GM10847 (cell line): ENCODE measurements around the gene RPL14.

ENCODE experiments used
- POLR2A ChIP-seq: IDR thresholded peaks from 2 replicates; pipeline ENCODE4 v1.6.1; 2011; ENCODE audit not compliant: insufficient read length; ENCODE audit errors: extremely low read depth

RPL14 gene

GRCh38 chr3:40456940-40457823, at the start of gene RPL14:
RPL14 (plus strand) TSS chr3:40457339; CDS start chr3:40457472, 133 bp downstream.
- TF ChIP-seq POLR2A = no peak

GRCh38 chr3:40407611-40408010, 49.5 kb upstream of the RPL14 start:
- TF ChIP-seq POLR2A = no peak

- TF ChIP-seq POLR2A = no peak
These were observed 42.9 kb upstream of the RPL14 start for GRCh38 chr3:40414270-40414669.

- no peak for TF ChIP-seq POLR2A
These were observed 39.1 kb upstream of the RPL14 start for GRCh38 chr3:40417845-40418543.

- no peak for TF ChIP-seq POLR2A
These were observed 34.3 kb upstream of the RPL14 start for GRCh38 chr3:40422861-40423260.

GRCh38 chr3:40427045-40427669, 30.0 kb upstream of the RPL14 start:
- no peak for TF ChIP-seq POLR2A

GRCh38 chr3:40432793-40433192, 24.3 kb upstream of the RPL14 start:
- no peak for TF ChIP-seq POLR2A

GRCh38 chr3:40437889-40438288, 19.2 kb upstream of the RPL14 start:
- TF ChIP-seq POLR2A = no peak

GRCh38 chr3:40445062-40445461, 12.1 kb upstream of the RPL14 start:
- no peak for TF ChIP-seq POLR2A

GRCh38 chr3:40445880-40446279, 11.3 kb upstream of the RPL14 start:
- no peak for TF ChIP-seq POLR2A

GRCh38 chr3:40450438-40450837, 6.7 kb upstream of the RPL14 start:
- no peak for TF ChIP-seq POLR2A

- no peak for TF ChIP-seq POLR2A
These were observed 5.6 kb upstream of the RPL14 start for GRCh38 chr3:40451551-40451950.

GRCh38 chr3:40452057-40452456, 5.1 kb upstream of the RPL14 start:
- TF ChIP-seq POLR2A = no peak

- TF ChIP-seq POLR2A = no peak
These were observed 4.6 kb upstream of the RPL14 start for GRCh38 chr3:40452562-40452875.

GRCh38 chr3:40452876-40453730, 4.0 kb upstream of the RPL14 start:
- peak; percentile 60 for TF ChIP-seq POLR2A
